NT2/D1 (cell line): ENCODE data around the gene SCARF2.

Experiments
- YY1 ChIP-seq: IDR thresholded peaks from 2 replicates; pipeline ENCODE4 v1.6.1; 2011; ENCODE audit not compliant: insufficient read length, insufficient read depth
- ZNF274 ChIP-seq: IDR thresholded peaks from 2 replicates; pipeline ENCODE4 v1.6.1; 2011; ENCODE audit warnings: mild to moderate bottlenecking, low read depth, low read length

- TF ChIP-seq ZNF274 (no peak), YY1 (no peak)
Observed at GRCh38 chr22:20428496-20429253, 8.9 kb downstream of the SCARF2 start.
